Raji (cell line): ENCODE data around the gene CACNA1S.

Experiments used
- POLR2A ChIP-seq: IDR thresholded peaks from 2 replicates; pipeline ENCODE4 v1.6.1; 2011; ENCODE audit warnings: low read depth, low read length, control low read depth; ENCODE audit not compliant: insufficient read depth

Gene CACNA1S

DNA sequence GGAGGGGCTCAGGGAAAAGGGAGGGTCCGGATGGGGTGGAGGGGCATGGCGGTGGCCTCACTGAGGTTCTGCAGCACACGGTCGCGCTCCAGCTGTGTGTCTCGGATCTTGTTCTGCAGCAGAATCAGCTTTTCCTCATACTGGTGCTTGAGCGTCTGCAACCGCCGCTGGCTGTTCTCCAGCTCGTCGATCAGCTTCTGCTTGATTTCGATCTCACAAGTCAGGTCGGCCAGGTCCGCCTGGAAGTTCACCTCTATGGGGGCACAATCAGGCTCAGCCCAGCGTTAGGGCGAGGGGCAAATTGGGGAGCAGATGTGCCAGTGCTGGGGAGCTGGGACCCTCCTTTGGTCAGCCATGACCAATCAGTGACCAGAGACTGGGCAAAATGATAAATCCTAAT lies 113.9 kb downstream of the CACNA1S start:
- TF ChIP-seq POLR2A = no peak

- no peak for TF ChIP-seq POLR2A
Measured at GRCh38 chr1:200992382-200993048, 119.7 kb downstream of the CACNA1S start.

DNA sequence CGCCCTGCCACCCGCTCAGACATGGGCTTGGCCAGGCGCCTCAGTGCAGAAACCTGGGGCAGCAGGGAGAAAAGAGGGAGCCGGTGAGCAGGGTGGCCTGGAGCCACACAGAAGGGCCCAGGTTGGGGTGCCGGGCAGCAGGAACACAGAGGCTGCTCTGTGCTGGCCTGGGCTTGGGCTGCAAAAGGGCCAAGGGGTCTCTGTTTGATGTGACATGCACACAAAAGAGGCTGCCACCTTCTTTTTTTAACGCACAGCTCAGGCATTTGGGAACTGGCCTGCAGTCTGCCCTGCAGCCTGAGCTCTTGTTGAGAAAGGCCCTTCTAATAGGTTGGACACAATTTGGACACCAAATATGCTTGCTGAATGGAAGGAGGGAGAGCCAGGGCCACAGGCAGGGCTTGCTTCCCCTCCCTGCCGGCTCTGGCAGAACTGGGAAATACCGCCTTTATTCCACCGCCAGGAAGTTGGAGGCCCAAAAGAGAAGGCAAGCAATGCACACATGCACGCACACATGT lies 121.1 kb downstream of the CACNA1S start:
- no peak for TF ChIP-seq POLR2A

GRCh38 chr1:200990114-200990513 lies 122.1 kb downstream of the CACNA1S start:
- TF ChIP-seq POLR2A = no peak
